Inflammatory macrophage treated with lipopolysaccharide for 4 hours (primary cell): ENCODE results near the gene FBXO5.
"Not testable (repeated sequence)": the region's sequence is repeated elsewhere in the genome, so short reads cannot be mapped to it uniquely, and the experiment has no call there.

ENCODE experiments used
- DNase-seq: peaks from one replicate; pipeline ENCODE4 v3.0.0-alpha.2; 2020

FBXO5 gene

DNA sequence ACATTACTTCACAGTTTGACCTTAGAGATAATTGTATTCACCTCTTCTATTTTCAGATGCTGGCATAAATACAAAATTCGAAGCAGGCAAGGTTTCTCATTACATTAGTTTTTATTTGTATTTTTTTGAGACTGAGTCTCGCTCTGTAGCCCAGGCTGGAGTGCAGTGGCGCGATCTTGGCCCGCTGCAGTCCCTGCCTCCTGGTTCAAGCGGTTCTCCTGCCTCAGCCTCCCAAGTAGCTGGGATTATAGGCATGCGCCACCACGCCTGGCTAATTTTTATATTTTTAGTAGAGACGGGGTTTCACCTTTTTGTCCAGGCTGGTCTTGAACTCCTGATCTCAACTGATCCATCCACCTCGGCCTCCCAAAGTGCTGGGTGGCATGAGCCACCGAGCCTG lies 2.5 kb upstream of the FBXO5 start:
- DNase-seq: not testable (repeated sequence)

DNA sequence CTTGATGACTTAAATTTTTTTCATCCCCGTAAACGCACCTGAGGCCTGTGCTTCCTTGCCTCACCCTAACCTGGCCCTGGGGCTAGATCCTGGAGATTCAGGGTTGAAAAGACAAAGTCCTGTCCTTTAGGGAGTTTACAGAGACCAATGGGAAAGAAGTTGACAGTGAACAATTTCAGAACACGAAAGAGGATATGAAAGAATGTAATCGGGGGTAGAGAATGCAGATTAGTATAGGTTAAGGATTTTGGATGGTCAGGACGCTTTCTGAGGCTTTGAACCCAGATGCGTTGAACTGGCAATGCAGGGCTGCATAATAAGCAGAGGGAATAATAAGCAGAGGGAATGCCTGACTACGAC lies 1.7 kb upstream of the FBXO5 start:
- peak; percentile 47 for DNase-seq

DNA sequence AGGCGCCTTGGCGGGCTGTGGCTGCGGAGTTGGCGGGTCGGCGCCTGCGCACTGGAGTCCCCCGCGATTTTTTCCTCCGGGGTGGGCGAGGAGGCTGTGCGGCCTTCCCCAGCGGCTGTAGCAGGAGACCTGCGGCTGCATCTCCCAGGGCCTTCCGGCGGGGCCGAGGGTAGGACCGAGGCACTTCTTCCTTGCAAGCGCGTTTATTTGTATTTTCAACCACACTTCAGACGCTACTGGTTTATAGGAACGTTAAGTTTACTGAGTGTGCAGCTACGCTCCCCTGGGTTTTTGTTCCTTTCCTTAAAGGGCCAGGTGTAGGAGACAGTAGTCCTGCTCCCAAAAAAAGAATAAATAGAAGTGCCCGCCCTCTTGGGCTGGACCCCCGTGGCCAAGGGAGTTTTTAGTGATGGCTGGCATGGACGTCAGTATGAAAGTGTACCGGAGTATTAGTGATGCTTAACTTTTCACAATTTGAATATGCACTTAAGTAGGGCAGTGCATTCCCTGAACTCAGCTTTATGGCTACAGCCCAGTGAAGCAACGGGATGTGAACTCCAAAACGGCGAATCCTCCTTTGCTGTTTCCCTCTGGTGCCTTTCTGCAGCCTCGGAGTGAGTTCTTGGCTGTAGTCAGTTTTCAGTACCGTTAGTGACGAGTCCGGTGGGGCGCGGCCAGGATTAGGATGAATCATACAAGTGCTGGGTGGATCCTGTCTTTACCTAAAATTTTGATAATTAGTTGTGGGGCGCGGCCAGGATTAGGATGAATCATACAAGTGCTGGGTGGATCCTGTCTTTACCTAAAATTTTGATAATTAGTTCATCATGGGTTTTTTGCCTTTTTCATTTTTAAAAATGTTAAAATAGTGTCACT lies 1.0 kb upstream of the FBXO5 start:
- peak; percentile 93 for DNase-seq

DNA sequence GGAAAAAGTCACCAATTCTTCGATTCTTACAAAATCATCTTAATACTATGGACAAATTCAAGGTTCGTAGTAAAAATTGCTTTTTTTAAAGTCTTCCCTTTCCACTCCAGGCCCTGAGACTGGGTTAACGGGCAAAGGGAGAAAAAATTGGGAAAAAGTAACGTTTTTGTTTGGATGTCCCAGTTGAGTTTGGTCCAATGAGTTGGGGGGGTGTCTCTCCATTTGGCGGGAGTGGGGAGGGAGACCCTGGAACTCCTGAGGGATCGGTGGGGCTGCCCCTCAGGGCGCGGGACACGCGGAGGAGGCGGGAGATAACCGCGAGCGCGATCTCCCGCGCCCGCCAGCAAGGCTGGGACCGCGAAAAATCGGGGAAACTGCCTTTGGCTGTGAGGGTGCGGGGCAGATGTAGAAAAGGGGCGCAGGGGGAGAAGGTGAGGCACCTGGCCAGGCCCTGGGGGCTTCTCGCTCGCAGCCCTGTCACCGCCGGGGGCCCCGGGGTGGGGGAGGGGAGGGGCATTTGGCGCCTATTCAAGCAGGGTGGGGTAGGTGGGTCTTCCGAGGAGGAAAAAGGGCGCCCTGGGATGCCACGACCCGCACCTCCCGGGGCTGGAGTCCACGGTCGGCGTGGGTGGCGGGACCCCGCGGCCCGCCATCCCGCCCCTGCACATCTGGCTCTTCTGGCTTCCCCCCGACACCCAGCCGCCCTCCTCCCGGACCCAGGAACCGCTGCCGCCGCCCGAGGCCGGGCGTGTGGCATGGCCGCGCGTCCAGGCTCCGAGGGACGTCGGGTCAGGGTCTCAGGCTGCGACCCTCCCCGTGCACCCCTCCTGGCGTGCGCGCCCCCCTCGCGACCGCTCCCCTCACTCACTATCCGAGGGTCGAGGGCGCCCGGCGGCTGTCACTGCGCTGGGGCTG lies 595 bp downstream of the FBXO5 start:
- DNase-seq: no peak

DNA sequence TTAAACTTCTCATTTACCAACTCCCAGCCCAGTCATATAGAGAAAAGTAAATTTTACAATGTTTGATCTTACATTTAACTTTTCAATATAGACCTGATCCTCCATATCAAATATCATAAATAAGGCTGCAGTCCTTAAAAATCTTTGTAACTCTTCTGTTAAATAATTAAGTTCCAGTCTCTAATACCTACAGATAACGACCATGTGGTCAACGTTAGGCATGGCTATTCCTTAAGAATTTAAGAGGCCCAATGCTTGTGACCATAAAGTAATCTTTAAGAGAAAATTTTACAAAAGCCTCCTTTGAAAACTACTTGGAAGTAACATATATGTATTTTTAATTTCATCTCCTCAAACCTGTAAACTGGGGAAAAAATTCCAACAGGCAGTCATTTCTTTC lies 1.6 kb downstream of the FBXO5 start:
- DNase-seq: no peak

DNA sequence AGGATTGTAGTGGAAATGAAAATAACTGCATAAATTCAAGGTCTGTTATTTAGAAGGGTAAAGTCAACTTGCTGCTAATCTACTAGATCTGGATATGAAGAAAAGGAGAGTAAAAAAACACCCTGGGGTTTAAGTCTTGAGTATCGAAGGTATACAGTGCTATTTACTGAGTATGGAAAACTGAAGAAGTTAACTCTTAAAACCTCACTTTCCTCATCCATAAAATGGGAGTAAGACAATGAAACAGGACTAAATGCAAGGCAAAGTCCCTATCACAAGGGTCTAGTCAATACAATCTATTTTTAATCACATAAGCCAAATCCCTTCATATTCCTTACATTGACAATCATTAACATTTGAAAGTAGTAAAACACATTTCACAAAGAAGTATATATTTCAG lies 2.2 kb downstream of the FBXO5 start:
- no peak for DNase-seq

DNA sequence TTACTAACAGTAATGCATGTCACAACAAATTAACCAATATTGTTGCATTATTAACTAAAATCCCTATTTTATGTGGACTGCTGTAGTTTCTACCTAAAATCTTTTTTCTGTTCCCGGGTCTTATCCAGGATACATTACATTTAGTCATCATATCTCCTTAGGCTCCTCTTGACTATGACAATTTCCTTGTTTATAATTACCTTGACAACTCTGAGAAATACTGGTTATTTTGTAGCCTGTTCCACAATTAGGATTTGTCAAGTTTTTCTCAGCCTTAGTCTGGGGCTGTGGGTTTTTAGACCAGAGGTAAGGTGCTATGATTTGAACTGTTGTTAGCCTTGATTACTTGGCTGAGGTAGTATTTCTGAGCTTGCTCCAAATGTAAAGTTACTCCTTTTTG lies 3.7 kb downstream of the FBXO5 start:
- DNase-seq: no peak

DNA sequence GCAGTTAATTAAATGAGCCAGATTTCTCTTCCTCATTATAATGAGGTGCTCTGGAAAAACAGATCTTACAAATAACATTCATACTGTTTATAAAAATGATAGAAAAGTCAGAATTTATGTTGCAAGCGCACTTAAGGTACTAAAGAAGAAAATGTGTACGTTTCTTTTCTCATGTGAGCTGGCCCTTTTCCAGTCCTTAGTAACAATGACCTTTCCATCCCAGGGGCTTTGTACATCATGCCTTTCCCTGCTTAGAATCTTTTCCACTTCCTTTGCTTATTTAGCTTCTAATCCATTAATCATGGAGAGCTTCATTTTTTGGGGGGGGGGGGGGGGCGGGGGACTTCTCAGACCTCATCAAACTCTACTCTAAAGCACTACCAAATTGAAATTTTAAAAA lies 4.8 kb downstream of the FBXO5 start:
- no peak for DNase-seq

DNA sequence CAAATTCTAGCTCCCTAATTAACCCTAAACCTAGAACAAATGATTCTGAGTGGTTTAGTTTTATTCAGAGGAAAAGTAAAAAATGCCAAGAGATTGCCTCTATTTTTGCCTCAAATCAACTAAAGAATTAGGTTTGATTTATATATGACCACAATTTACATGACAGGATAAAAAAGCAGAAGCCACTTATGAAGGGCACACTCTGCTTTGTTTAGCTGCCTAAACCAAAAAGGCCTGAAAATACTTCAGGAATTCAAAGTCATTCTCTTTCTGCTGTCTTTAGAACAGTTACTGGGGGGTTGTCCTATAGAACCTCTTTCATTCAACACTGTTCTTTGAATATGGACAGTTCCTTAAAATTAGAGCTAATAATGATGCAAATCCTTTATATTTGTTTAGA lies 5.3 kb downstream of the FBXO5 start:
- no peak for DNase-seq

DNA sequence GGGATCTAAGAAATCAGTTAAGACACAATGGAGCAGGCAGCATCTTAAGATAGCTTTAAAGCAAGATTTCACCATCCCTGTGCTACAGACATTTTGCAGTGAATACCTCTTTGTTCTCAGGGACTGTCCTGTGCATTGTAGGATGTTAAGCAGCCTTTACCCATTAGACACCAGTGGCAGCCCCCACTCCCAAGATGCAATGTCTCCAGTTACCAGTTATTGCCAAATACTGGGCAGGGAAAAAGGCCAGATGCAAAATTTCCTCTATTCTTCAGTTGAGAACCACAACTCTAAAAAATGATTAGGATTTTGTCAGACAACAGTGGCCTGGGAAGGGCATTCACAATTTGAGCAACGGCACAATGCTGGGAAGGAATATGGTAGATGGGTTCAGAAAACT lies 6.1 kb downstream of the FBXO5 start:
- no peak for DNase-seq

DNA sequence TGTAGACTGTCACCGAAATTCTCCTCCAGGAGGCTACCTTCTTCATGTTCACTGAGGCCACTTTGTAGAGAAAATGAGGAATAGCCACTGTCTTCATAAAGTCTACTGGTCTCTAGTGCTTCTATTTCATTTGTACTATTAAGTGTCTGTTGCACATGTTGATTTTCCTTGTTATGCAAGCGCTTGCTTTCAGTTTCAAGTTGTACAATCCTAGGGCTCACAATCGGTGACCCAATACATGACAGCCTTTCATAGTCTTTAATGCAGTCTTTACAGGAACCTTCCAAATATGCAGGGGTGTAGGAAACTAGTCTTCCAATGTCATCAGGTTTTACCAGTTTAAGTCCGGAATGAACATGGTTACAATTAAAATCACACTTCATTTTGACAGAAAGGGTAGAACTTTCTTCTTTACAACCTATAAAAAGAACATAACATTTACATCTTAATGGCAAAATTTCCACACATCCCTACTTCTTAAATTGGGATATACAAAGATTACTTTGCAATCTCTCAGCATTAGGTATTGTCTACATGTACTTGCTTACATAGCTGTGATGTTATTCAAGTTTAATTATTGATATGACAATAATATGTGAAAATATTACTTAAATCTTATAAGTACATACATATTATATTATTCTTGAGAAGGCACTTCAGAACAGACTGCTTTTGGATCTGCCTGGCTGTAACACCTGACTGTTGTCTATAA lies 7.5 kb downstream of the FBXO5 start:
- peak; percentile 94 for DNase-seq

DNA sequence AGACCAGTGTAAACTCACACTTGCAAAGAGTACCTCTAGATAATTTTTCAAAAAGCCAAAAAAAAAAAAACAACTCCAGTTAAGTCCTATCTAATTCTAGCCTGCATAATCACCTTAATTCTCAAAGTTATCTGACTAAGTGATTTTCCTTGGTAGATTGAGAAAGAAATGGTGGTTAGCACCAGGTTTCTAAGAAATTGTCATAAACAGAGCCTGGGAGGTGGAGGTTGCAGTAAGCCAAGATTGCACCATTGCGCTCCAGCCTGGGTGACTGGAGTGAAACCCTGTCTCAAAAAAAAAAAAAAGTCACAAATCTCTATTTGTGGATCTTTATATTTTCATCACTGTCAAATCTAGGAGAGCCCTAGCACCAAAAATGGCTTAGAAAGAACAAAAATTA lies 8.9 kb downstream of the FBXO5 start:
- DNase-seq: peak; percentile 1

DNA sequence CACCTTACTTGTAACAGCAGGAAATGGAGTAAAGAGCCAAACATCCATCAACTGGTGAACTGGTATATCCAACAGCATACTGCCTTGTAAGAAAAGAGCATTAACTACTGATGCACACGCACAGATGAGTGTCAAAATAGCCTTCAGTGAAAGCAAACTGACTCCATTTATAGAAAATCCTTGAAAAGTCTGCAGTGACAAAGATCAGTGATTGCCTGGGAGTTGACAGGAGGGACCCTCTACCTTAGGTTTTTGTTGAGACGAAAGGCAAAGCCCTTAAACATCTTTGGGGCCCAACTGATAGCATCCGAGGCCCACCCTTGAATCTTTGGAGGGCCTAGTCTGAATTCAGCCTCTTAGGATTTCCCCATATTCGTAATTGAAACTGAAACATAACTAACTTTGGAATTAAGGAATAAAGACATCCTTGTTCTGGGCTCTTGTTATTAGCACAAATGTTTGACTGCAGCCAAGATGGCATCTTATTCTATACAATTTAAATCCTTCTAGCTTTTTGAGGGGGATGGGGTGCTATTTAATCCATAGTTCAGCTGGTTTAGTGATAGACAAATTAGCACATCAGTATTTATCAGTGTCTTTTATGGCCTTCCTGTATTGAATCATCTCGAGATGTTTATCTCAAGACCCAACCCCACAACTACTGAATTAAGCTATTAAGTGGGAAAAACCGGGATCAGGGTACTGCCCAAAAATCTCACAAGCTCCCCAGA lies 13.0 kb downstream of the FBXO5 start:
- DNase-seq: no peak

DNA sequence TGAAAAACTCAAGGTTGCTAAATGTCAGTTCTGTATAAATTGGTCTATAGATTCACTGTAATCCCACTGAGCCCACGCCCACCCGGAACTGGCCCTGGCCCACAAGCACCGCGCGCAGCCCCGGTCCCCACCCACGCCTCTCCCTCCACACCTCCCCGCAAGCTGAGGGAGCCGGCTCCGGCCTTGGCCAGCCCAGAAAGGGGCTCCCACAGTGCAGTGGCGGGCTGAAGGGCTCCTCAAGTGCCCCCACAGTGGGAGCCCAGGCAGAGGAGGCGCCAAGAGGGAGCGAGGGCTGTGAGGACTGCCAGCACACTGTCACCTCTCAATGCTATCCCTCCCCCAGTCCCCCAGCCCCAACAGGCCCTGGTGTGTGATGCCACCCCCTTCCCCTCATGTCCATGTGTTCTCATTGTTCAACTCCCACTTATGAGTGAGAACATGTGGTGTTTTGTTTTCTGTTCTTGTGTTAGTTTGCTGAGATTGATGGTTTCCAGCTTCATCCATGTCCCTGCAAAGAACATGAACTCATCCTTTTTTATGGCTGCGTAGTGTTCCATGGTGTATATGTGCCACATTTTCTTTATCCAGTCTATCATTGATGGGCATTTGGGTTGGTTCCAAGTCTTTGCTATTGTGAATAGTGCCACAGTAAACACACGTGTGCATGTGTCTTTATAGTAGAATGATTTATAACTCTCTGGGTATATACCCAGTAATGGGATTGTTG lies 16.5 kb downstream of the FBXO5 start:
- not testable (repeated sequence) for DNase-seq

DNA sequence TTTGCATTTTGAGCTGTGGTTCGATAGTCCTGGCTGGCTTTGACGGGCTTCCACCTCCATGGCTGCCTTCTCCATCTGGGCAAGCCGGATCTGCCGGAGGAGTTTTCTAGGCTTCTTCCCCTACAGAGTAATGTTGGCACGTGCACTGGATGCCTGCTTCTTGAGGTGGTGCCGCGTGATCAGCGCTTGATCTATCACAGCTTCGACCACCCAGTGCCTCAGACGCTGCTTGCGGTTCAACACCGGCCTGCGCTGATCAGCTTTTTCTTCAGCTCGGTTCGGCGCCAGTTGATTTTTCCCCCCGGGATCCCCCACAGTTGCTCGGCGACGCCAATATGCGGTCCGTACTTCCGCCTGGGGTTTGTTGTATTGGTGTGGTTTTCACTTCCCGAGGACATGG lies 23.5 kb downstream of the FBXO5 start:
- DNase-seq: no peak

DNA sequence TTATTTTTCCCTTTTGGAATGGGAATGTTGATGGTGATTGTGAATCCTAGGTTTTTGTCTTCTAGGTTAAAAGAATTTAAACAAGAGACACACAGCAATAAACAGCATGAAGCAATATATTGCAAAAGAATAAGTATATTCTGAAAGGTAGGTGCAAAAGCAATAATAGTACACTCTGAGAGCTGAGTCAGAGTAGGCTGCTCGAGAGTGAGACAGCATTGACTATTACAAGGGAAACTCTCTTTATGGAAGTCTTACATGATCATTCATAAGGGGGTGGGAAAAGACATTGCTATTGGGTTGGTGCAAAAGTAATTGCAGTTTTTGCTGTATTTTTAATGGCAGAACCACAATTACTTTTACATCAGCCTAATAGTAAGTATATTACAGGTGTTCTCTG lies 25.0 kb downstream of the FBXO5 start:
- DNase-seq: no peak

DNA sequence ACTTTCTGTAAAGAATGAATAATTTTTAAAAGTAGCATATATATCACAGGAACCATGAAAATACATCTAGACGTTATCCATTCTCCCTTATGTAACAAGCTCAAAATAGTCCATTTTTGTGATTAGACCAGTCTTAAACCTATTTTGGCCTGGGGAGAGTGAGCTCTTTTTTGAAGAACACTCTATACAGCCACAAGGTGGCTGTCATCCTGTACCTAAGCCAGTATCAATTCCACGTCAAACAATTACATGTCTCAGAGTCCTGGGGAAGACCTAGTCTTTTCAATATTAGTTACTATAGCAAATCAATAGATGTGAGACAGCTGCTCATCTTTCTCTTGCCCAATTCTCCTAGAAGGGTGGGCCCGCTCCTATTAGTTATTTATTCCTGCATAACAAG lies 28.4 kb downstream of the FBXO5 start:
- no peak for DNase-seq

DNA sequence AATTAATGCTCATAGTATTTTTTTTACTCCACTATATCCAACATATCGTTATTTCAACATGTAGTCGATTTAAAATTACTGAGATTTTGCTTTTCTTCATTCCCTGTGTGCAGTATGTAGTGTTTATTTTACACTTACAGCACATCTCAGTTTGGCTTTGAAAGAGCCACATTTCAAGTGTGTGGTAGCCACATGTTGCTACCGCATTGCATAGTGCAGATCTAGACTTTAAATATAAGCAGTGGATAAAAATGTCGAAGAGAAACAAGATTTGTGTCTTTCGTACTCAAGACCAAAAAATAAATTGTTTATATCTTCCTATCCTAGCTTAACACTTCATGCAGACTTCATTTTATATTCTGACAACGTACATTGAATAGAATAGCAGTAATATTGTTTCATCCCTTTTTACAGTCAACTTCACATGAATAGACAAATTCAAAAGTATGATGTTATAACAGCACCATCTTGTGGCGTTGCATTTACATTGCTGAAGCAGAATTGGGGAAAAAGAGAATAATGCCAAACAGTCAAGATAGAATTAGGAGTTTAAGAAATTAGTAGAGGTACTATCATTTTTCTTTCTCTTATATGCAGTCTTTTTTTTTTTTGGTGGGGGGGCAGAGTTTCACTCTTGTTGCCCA lies 29.9 kb downstream of the FBXO5 start:
- peak; percentile 24 for DNase-seq

DNA sequence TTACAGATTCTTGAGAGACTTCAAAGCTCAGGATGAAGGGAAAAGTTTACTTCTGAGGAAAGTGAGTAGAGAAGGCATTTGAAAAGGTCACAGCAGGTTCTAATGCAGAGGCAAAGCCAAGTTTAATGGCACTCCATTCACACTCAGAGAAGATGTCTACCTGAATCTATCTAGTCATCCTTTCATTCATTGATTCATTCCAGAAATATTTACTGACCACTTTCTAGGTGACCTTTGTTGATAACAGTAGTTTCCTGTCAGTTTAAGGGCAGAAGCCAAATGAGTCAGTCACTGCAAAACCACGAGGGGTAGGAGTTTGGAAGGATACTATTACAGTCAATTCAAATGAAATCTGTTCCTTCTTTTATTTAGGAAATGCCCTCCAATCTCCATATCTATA lies 30.8 kb downstream of the FBXO5 start:
- DNase-seq: no peak

DNA sequence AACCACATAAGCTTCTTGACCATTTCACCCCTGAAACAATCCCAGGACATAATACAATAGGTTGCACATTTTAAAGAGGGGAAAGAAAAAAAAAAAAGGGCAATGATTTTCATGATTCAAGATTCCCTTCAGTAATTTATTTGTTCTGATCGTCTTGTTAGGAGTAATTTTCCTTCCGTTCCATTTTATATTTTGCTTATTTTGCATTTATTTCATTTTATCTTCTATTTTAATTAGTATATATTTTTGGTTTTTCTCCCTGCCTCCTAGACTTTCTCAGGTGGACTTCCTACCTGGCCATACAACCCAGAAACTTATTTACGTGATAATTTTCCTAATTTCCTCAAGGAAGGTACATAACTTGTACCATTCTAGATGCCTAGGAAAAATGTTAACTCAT lies 32.6 kb downstream of the FBXO5 start:
- no peak for DNase-seq

DNA sequence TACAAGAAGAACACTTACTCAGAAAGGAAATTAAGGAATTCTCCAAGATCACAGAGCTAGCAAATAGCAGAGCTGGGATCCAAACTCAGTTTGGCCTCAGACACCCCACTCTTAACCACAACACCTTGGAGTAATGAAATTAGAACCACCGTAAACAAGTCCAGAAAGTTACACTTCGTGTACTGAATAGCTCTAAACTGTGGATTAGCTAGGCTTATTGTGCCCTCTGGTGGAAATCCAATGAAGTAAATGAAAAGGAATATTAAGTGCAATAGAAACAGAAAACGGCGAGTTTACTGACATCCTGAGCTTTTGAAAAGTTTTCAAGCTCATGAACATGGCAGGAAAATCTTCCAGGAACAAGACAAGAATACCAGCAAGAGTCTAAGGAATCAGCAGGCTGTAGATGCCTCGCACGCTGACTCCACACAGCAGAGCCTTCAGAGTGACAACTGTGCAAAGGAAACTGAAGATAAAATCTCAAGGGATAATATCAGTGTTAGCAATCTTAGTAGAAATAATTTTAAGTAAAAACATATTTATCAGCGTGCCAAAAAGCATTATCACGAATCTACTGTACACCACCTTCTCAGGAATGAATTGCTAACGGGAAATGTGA lies 34.6 kb downstream of the FBXO5 start:
- peak; percentile 40 for DNase-seq
